ENCODE measurements around the gene HECW1. TPM values are rescaled to one million over a fixed set of nuclear protein-coding genes. Genes with fewer than 3 reads are reported as not detected.

HECW1 gene
- total RNA-seq, 1 donor from 2014 or later = 68.7 TPM

- no peak overlapping the region for H3K4me3 Mint-ChIP-seq (ENCODE audit: unreplicated experiment)
- H3K9me3 Mint-ChIP-seq (ENCODE audit: unreplicated experiment) = peaks cover 3% of the 10 kb centered on the region
- DNase-seq = no peak
- peaks cover 23% of the 10 kb centered on the region for H3K36me3 Mint-ChIP-seq (ENCODE audit: unreplicated experiment)
- peaks cover 2% of the 10 kb centered on the region for H3K27me3 Mint-ChIP-seq (ENCODE audit: unreplicated experiment)
- TF ChIP-seq, protein P1, sequence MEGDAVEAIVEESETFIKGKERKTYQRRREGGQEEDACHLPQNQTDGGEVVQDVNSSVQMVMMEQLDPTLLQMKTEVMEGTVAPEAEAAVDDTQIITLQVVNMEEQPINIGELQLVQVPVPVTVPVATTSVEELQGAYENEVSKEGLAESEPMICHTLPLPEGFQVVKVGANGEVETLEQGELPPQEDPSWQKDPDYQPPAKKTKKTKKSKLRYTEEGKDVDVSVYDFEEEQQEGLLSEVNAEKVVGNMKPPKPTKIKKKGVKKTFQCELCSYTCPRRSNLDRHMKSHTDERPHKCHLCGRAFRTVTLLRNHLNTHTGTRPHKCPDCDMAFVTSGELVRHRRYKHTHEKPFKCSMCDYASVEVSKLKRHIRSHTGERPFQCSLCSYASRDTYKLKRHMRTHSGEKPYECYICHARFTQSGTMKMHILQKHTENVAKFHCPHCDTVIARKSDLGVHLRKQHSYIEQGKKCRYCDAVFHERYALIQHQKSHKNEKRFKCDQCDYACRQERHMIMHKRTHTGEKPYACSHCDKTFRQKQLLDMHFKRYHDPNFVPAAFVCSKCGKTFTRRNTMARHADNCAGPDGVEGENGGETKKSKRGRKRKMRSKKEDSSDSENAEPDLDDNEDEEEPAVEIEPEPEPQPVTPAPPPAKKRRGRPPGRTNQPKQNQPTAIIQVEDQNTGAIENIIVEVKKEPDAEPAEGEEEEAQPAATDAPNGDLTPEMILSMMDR (IDR thresholded peaks at IDR 0.05; ENCODE audit: partially characterized antibody, unreplicated experiment) = no peak
- H3K27ac Mint-ChIP-seq (ENCODE audit: unreplicated experiment) = no peak overlapping the region
- H3K4me1 Mint-ChIP-seq (ENCODE audit: low read depth, unreplicated experiment) = peaks cover 8% of the 10 kb centered on the region
Measured at GRCh38 chr7:43441231-43442130, 329.0 kb downstream of the HECW1 start.

DNA sequence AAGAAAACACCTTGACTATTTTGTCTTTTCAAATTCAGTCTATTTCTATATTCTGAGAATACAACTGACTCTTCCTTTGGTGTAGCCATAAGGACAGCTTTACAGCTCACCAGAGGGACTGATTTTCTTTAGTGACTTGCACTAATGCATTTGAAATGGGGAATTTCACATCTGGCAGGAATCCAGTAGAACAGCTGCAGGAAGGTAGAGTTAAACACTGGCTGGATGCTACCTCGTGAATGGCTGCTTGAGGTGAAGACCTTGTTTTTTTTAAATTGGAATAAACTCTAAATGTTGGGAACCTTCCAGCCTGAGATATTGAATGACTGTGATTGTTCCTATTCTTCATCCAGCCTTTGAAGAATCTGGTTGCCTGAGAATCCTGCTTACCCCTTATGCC, 330.9 kb downstream of the HECW1 start:
- no peak for DNase-seq
- Mint-ChIP-seq H3K9me3 (ENCODE audit: unreplicated experiment) (peaks cover 3% of the 10 kb centered on the region), H3K4me1 (ENCODE audit: low read depth, unreplicated experiment) (peaks cover 2% of the 10 kb centered on the region), H3K36me3 (ENCODE audit: unreplicated experiment) (peaks cover 23% of the 10 kb centered on the region), H3K27ac (ENCODE audit: unreplicated experiment) (no peak overlapping the region), H3K27me3 (ENCODE audit: unreplicated experiment) (peaks cover 2% of the 10 kb centered on the region), H3K4me3 (ENCODE audit: unreplicated experiment) (no peak overlapping the region)
- TF ChIP-seq, protein P1 (IDR thresholded peaks at IDR 0.05; ENCODE audit: partially characterized antibody, unreplicated experiment) = no peak

GRCh38 chr7:43444711-43445578, 332.5 kb downstream of the HECW1 start:
- no peak overlapping the region for H3K27ac Mint-ChIP-seq (ENCODE audit: unreplicated experiment)
- H3K4me1 Mint-ChIP-seq (ENCODE audit: low read depth, unreplicated experiment) = peaks cover 11% of the 10 kb centered on the region
- H3K9me3 Mint-ChIP-seq (ENCODE audit: unreplicated experiment) = peaks cover 3% of the 10 kb centered on the region
- H3K4me3 Mint-ChIP-seq (ENCODE audit: unreplicated experiment) = no peak overlapping the region
- DNase-seq = no peak
- peaks cover 23% of the 10 kb centered on the region for H3K36me3 Mint-ChIP-seq (ENCODE audit: unreplicated experiment)
- H3K27me3 Mint-ChIP-seq (ENCODE audit: unreplicated experiment) = peaks cover 2% of the 10 kb centered on the region
- TF ChIP-seq, protein P1 (IDR thresholded peaks at IDR 0.05; ENCODE audit: partially characterized antibody, unreplicated experiment) = no peak

GRCh38 chr7:43449577-43449976, 337.1 kb downstream of the HECW1 start:
- Mint-ChIP-seq H3K4me3 (ENCODE audit: unreplicated experiment) (peak overlapping the region; percentile 22), H3K27me3 (ENCODE audit: unreplicated experiment) (peaks cover 2% of the 10 kb centered on the region), H3K9me3 (ENCODE audit: unreplicated experiment) (peaks cover 6% of the 10 kb centered on the region), H3K27ac (ENCODE audit: unreplicated experiment) (peak overlapping the region; percentile 74), H3K4me1 (ENCODE audit: low read depth, unreplicated experiment) (peaks cover 14% of the 10 kb centered on the region), H3K36me3 (ENCODE audit: unreplicated experiment) (peaks cover 8% of the 10 kb centered on the region)
- no peak for DNase-seq
- TF ChIP-seq, protein P1 (IDR thresholded peaks at IDR 0.05; ENCODE audit: partially characterized antibody, unreplicated experiment) = no peak

Measured in glutamatergic neuron (in vitro differentiated cells).